ENCODE measurements around the gene STING1. TPM values are rescaled to one million over a fixed set of nuclear protein-coding genes. Genes with fewer than 3 reads are reported as not detected.

Gene STING1
- total and polyA plus RNA-seq, 10 of the 15 experiments (the other 5 are each of a cell fraction or from before 2014, with no cell fraction given) = 10.1 to 56.1 (median 41.0) TPM

DNA sequence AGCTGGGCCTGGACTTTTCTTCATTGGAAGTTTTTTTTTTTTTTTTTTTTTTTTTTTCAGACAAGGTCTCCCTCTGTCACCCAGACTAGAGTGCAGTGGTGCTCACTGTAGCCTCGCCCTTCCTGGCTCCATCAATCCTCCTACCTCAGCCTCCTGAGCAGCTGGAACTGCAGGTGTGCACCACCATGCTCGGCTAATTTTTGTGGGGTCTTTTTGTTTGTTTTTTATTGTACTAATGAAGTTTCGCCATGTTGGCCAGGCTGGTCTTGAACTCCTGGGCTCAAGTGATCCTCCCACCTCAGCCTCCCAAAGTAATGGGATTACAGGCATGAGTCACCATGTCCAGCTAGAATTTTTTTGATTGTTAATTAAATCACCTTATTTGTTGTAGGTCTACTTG, 46.9 kb downstream of the STING1 start (continued):
- TF ChIP-seq, protein P1, sequence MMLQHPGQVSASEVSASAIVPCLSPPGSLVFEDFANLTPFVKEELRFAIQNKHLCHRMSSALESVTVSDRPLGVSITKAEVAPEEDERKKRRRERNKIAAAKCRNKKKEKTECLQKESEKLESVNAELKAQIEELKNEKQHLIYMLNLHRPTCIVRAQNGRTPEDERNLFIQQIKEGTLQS (IDR thresholded peaks at IDR 0.05; ENCODE audit: borderline replicate concordance, extremely low read depth, low read depth, low read length) = no peak
- TF ChIP-seq POU2F2 (IDR thresholded peaks at IDR 0.05; ENCODE audit: borderline replicate concordance, low read depth, low read length) = no peak
- no peak for TF ChIP-seq IKZF1 (conservative IDR thresholded peaks at IDR 0.05)
- no peak for TF ChIP-seq ZNF622 (IDR thresholded peaks at IDR 0.05)
- no peak for TF ChIP-seq RFX5 (IDR thresholded peaks at IDR 0.05; ENCODE audit: low read depth, low read length)
- TF ChIP-seq ZNF217 (IDR thresholded peaks at IDR 0.05) = no peak
- no peak for TF ChIP-seq MTA2 (IDR thresholded peaks at IDR 0.05; ENCODE audit: low read depth)

DNA sequence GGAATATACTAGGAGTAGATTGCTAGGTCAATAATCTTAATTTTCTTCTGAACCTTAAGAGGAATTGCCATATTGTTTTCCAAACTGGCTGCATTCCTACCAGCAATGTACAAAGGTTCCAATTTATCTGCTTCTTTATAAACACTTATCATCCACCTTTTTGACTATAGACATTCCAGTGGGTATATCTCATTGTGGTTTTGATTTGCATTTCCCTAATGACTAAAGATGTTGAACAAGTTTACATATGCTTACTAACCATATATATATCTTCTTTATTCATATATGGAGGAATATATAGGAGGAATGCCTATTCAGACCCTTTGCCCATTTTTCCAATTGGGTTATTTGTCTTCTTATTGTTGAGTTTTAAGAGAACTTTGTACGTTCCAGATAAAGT, 50.9 kb downstream of the STING1 start:
- BruUV-seq (replicated peaks) = no TSS peak
- Histone ChIP-seq H3K9ac (ENCODE audit: control insufficient read depth, insufficient read depth, low read length) (no peak overlapping the region), H3K36me3 (ENCODE audit: control insufficient read depth in 2 of 2, insufficient read depth in 2 of 2, low read length in 1 of 2) (no peaks in the 10 kb centered on the region; a peak in 1 of 4 replicates), H3K4me2 (ENCODE audit: control insufficient read depth, insufficient read depth) (no peak overlapping the region), H3K79me2 (ENCODE audit: control insufficient read depth, insufficient read depth, low read length) (no peaks in the 10 kb centered on the region), H3K9me3 (replicated peaks; ENCODE audit: control insufficient read depth, insufficient read depth, low read length) (no peaks in the 10 kb centered on the region), H4K20me1 (ENCODE audit: control insufficient read depth, insufficient read depth) (no peaks in the 10 kb centered on the region), H3K4me3 (no peak overlapping the region), H3K4me1 (ENCODE audit: control insufficient read depth, insufficient read depth, low read length) (peaks cover 2% of the 10 kb centered on the region; the same call in 1 of the 2 replicates), H3K27ac (ENCODE audit: control insufficient read depth, insufficient read depth) (no peak overlapping the region), H3K27me3 (replicated peaks in 1 of 2; ENCODE audit: control insufficient read depth in 2 of 2, insufficient read depth in 2 of 2, low read length in 1 of 2) (no peaks in the 10 kb centered on the region), H2AFZ (ENCODE audit: control insufficient read depth, low read depth, low read length) (no peak overlapping the region)
- DNase-seq (ENCODE audit: low read depth, low spot score) (no peak), ATAC-seq (no peak), FAIRE-seq (no peak)
- 100% methylated on average over 1 of the region's 1 CpG for WGBS (ENCODE audit: insufficient coverage, insufficient replicate concordance, low lambda C conversion rate, missing lambda C conversion rate)
- ChIA-PET RAD21 (ENCODE audit: unreplicated experiment) (no interaction called here), CTCF (interaction anchor here (1.0 to 7.9 kb wide), 5 partner anchors 9 to 81 kb away, joined by 3 to 83 read pairs (median 4); no protein-coding TSS in a partner anchor), POLR2A (interaction anchor here (1.2 kb wide), 1 partner anchor 49 kb away, joined by 3 read pairs; no protein-coding TSS in a partner anchor), SMC1A (ENCODE audit: uncharacterized antibody, unreplicated experiment) (interaction anchor here (1.1 to 2.7 kb wide), 4 partner anchors 8 to 81 kb away, joined by 4 to 20 read pairs (median 12); no protein-coding TSS in a partner anchor)
- intact Hi-C loops (cut with micrococcal nuclease; ENCODE audit: unreplicated experiment) (no loop called here), in situ Hi-C loops (cut with MboI) (no loop called here)
- TF ChIP-seq, protein P2, sequence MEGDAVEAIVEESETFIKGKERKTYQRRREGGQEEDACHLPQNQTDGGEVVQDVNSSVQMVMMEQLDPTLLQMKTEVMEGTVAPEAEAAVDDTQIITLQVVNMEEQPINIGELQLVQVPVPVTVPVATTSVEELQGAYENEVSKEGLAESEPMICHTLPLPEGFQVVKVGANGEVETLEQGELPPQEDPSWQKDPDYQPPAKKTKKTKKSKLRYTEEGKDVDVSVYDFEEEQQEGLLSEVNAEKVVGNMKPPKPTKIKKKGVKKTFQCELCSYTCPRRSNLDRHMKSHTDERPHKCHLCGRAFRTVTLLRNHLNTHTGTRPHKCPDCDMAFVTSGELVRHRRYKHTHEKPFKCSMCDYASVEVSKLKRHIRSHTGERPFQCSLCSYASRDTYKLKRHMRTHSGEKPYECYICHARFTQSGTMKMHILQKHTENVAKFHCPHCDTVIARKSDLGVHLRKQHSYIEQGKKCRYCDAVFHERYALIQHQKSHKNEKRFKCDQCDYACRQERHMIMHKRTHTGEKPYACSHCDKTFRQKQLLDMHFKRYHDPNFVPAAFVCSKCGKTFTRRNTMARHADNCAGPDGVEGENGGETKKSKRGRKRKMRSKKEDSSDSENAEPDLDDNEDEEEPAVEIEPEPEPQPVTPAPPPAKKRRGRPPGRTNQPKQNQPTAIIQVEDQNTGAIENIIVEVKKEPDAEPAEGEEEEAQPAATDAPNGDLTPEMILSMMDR (IDR thresholded peaks at IDR 0.05 in 2 of 3, conservative IDR thresholded peaks at IDR 0.05 in 1 of 3; ENCODE audit: control insufficient read depth in 2 of 3, extremely low read depth in 1 of 3, insufficient read depth in 1 of 3, low read depth in 3 of 3, low read length in 3 of 3) = no peak
- no peak for TF ChIP-seq POU2F2 (IDR thresholded peaks at IDR 0.05; ENCODE audit: borderline replicate concordance, low read depth, low read length)
- no peak for TF ChIP-seq TCF7 (IDR thresholded peaks at IDR 0.05; ENCODE audit: borderline replicate concordance)
- no peak for TF ChIP-seq SPI1 (IDR thresholded peaks at IDR 0.05; ENCODE audit: borderline replicate concordance, insufficient read depth, low read depth, low read length)
- TF ChIP-seq, protein P3, sequence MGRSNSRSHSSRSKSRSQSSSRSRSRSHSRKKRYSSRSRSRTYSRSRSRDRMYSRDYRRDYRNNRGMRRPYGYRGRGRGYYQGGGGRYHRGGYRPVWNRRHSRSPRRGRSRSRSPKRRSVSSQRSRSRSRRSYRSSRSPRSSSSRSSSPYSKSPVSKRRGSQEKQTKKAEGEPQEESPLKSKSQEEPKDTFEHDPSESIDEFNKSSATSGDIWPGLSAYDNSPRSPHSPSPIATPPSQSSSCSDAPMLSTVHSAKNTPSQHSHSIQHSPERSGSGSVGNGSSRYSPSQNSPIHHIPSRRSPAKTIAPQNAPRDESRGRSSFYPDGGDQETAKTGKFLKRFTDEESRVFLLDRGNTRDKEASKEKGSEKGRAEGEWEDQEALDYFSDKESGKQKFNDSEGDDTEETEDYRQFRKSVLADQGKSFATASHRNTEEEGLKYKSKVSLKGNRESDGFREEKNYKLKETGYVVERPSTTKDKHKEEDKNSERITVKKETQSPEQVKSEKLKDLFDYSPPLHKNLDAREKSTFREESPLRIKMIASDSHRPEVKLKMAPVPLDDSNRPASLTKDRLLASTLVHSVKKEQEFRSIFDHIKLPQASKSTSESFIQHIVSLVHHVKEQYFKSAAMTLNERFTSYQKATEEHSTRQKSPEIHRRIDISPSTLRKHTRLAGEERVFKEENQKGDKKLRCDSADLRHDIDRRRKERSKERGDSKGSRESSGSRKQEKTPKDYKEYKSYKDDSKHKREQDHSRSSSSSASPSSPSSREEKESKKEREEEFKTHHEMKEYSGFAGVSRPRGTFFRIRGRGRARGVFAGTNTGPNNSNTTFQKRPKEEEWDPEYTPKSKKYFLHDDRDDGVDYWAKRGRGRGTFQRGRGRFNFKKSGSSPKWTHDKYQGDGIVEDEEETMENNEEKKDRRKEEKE (IDR thresholded peaks at IDR 0.05) = no peak
- TF ChIP-seq, protein P4, sequence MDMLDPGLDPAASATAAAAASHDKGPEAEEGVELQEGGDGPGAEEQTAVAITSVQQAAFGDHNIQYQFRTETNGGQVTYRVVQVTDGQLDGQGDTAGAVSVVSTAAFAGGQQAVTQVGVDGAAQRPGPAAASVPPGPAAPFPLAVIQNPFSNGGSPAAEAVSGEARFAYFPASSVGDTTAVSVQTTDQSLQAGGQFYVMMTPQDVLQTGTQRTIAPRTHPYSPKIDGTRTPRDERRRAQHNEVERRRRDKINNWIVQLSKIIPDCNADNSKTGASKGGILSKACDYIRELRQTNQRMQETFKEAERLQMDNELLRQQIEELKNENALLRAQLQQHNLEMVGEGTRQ (IDR thresholded peaks at IDR 0.05; ENCODE audit: borderline replicate concordance, low read depth, low read length) = no peak
- TF ChIP-seq RBBP5 (conservative IDR thresholded peaks at IDR 0.05) = no peak

Data from GM12878 (cell line).